Loucy (cell line): Measurements from ENCODE around the gene ABLIM2.

Experiments used
- H2AFZ ChIP-seq: fragments of 200-600 bp; sonication (generic); 2 replicates; pipeline ENCODE4 v1.6.0; 2016; ENCODE audit warnings: antibody characterized with exemption, mild to moderate bottlenecking, low read length, moderate library complexity
- H3F3A ChIP-seq: fragments of 200-600 bp; 2 replicates; pipeline ENCODE4 v1.6.0; 2016; ENCODE audit warnings: antibody characterized with exemption, low read depth, mild to moderate bottlenecking
- H3K27me3 ChIP-seq: fragments of 200-600 bp; sonication (generic); 2 replicates; pipeline ENCODE4 v1.6.1; 2014; ENCODE audit warnings: low read length, mild to moderate bottlenecking; ENCODE audit not compliant: insufficient read depth, poor library complexity, severe bottlenecking
- H3K36me3 ChIP-seq: fragments of 200-600 bp; sonication (generic); 2 replicates; pipeline ENCODE4 v1.6.1; 2016; ENCODE audit warnings: low read length; ENCODE audit not compliant: insufficient read depth
- H3K4me1 ChIP-seq: fragments of 200-600 bp; sonication (generic); 2 replicates; pipeline ENCODE4 v1.5.1; 2014; ENCODE audit warnings: low read length, mild to moderate bottlenecking; ENCODE audit not compliant: insufficient read depth, poor library complexity, severe bottlenecking
- H3K4me2 ChIP-seq: fragments of 200-600 bp; sonication (generic); 2 replicates; pipeline ENCODE4 v1.6.0; 2014; ENCODE audit warnings: antibody characterized with exemption, low read length, low read depth, mild to moderate bottlenecking; ENCODE audit not compliant: poor library complexity, severe bottlenecking
- H3K4me3 ChIP-seq: fragments of 200-600 bp; sonication (generic); 2 replicates; pipeline ENCODE4 v1.5.1; 2014; ENCODE audit warnings: low read length, mild to moderate bottlenecking, mixed read lengths; ENCODE audit not compliant: poor library complexity, severe bottlenecking
- H3K79me2 ChIP-seq: fragments of 200-600 bp; sonication (generic); 2 replicates; pipeline ENCODE4 v1.6.1; 2014; ENCODE audit warnings: low read length; ENCODE audit not compliant: insufficient read depth
- H3K9ac ChIP-seq: fragments of 200-600 bp; sonication (generic); 2 replicates; pipeline ENCODE4 v1.6.0; 2014; ENCODE audit warnings: mild to moderate bottlenecking, low read depth, low read length, moderate library complexity; ENCODE audit not compliant: poor library complexity, severe bottlenecking
- H3K9me2 ChIP-seq: fragments of 200-600 bp; sonication (generic); replicated peaks from 2 replicates; pipeline ENCODE4 v1.6.1; 2016; ENCODE audit warnings: low read depth, low read length, mixed read lengths
- H3K9me3 ChIP-seq: fragments of 200-600 bp; sonication (generic); 2 replicates; pipeline ENCODE4 v1.6.1; 2014; ENCODE audit warnings: mild to moderate bottlenecking, antibody characterized with exemption, low read length, low read depth; ENCODE audit not compliant: insufficient read depth
- H4K20me1 ChIP-seq: fragments of 200-600 bp; sonication (generic); 2 replicates; pipeline ENCODE4 v1.6.0; 2014; ENCODE audit warnings: antibody characterized with exemption, low read length, mild to moderate bottlenecking; ENCODE audit not compliant: insufficient read depth, poor library complexity, severe bottlenecking
- EZH2phosphoT487 ChIP-seq: fragments of 200-600 bp; IDR thresholded peaks from 2 replicates; pipeline ENCODE4 v1.6.1; 2018; ENCODE audit warnings: antibody characterized with exemption, mild to moderate bottlenecking, moderate library complexity, borderline replicate concordance
- TF ChIP-seq, protein P1 (sequence below): fragments of 200-600 bp; sonication (generic); conservative IDR thresholded peaks from 2 replicates; pipeline ENCODE4 v1.5.1; 2014; ENCODE audit warnings: mild to moderate bottlenecking, antibody characterized with exemption, low read length

ABLIM2 gene

DNA sequence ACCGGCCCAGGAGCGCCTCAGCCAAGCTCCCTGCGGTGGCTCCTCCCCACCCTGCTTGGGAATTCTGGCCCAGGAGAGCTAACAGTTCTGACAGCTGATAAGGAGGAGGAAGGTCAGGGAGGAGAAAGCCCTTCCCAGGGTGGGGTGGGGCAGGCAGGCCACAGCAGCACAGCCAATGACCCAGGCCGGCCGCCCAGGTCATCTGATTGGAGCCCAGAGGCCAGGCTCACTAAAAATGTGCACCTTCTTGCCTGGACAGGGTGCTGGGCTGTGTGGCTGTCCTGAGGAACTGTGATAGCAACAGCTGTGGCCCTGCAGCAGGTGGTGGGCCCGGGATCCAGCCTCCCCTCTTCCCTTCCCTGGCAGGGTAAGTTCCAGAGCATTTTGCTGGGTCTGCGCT lies 23.2 kb upstream of the ABLIM2 start:
- Histone ChIP-seq H4K20me1 (no peaks in the 10 kb centered on the region), H3K79me2 (no peaks in the 10 kb centered on the region), H3K36me3 (no peaks in the 10 kb centered on the region), H3K9me2 (no peaks in the 10 kb centered on the region), H2AFZ (no peak overlapping the region), H3K4me3 (no peak overlapping the region), H3K4me2 (no peak overlapping the region), H3K9me3 (no peaks in the 10 kb centered on the region), H3K9ac (no peak overlapping the region), H3F3A (no peaks in the 10 kb centered on the region), H3K4me1 (no peaks in the 10 kb centered on the region), H3K27me3 (no peaks in the 10 kb centered on the region)
- no peak for TF ChIP-seq EZH2phosphoT487
- TF ChIP-seq, protein P1, sequence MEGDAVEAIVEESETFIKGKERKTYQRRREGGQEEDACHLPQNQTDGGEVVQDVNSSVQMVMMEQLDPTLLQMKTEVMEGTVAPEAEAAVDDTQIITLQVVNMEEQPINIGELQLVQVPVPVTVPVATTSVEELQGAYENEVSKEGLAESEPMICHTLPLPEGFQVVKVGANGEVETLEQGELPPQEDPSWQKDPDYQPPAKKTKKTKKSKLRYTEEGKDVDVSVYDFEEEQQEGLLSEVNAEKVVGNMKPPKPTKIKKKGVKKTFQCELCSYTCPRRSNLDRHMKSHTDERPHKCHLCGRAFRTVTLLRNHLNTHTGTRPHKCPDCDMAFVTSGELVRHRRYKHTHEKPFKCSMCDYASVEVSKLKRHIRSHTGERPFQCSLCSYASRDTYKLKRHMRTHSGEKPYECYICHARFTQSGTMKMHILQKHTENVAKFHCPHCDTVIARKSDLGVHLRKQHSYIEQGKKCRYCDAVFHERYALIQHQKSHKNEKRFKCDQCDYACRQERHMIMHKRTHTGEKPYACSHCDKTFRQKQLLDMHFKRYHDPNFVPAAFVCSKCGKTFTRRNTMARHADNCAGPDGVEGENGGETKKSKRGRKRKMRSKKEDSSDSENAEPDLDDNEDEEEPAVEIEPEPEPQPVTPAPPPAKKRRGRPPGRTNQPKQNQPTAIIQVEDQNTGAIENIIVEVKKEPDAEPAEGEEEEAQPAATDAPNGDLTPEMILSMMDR: no peak

DNA sequence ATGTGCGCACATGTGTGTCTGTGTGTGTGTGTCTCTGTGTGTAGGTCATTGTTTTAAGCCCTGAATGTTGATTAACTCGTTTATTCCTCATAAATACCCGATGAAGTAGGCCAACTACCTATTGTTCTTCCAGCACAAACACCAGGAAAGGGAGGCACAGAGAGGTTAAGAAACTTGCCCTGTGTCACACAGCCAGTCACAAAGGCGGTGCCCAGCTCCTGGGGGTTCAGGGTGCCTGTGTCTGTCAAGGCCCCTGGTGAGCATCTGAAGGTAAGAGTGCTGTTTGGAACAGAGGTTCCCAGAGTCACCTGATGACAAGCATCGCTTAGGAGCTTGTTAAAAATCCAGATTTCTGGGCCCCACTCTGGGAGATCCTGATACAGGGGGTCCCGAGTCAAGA lies 22.5 kb upstream of the ABLIM2 start:
- Histone ChIP-seq H3K9ac (no peak overlapping the region), H3K4me3 (no peak overlapping the region), H3K27me3 (no peaks in the 10 kb centered on the region), H3K4me2 (no peak overlapping the region), H3K36me3 (no peaks in the 10 kb centered on the region), H4K20me1 (no peaks in the 10 kb centered on the region), H2AFZ (no peak overlapping the region), H3F3A (no peaks in the 10 kb centered on the region), H3K9me2 (no peaks in the 10 kb centered on the region), H3K79me2 (no peaks in the 10 kb centered on the region), H3K4me1 (no peaks in the 10 kb centered on the region), H3K9me3 (no peaks in the 10 kb centered on the region)
- no peak for TF ChIP-seq EZH2phosphoT487
- TF ChIP-seq, protein P1: no peak

DNA sequence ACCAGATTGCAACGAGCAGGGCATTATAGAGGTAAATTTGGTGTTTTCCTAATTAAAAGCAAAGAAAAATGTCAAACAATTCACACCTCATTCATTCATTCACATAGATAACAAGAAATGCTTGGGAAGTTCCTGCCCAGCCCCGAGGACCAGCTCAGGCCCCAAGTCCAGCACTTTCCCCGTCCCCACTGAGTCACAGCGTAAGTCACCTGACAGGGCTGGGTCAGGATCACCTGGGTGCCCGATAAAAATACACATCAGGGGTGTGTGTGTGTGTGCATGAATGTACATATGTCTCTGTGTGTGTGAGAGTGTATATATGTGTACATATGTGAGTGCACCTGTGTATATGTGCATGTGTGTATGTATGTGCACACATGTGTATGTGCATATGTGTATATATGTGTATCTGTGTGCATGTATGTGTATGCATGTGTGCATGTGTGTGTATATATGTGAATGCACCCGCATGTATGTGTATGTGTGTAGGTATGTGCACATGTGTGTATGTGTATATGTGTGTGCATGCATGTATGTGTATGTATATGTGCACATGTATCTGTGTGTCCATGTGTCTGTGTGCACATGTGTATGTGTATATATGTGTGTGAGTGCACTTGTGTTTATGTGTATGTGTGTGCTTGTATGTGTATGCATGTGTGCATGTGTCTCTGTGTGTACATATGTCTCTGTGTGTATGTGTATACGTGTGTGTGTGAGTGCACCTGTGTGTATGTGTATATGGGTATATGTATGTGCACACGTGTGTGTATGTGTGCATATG lies 21.9 kb upstream of the ABLIM2 start:
- TF ChIP-seq, protein P1: no peak
- TF ChIP-seq EZH2phosphoT487: no peak
- Histone ChIP-seq H3K9ac (no peak overlapping the region), H3K9me2 (no peaks in the 10 kb centered on the region)

More for the DNA sequence above, 21.9 kb upstream of the ABLIM2 start:
- H3K79me2 ChIP-seq: no peaks in the 10 kb centered on the region
- no peaks in the 10 kb centered on the region for H3K4me1 ChIP-seq
- H4K20me1 ChIP-seq: no peaks in the 10 kb centered on the region
- H3K4me3 ChIP-seq: no peak overlapping the region
- H3K9me3 ChIP-seq: no peaks in the 10 kb centered on the region
- H3K4me2 ChIP-seq: no peak overlapping the region
- no peak overlapping the region for H2AFZ ChIP-seq
- H3K27me3 ChIP-seq: no peaks in the 10 kb centered on the region
- H3K36me3 ChIP-seq: no peaks in the 10 kb centered on the region
- no peaks in the 10 kb centered on the region for H3F3A ChIP-seq
